Nephron progenitor cell (in vitro differentiated cells): Measurements from ENCODE around the gene HIRIP3.
A peak's percentile ranks its signal among the peaks of the same experiment; 100 is the strongest.

Experiments
- DNase-seq: peaks from one replicate; pipeline ENCODE4 v3.0.0; 2021
- H3K27ac Mint-ChIP-seq: 2 replicates; pipeline ENCODE4 v1.8.0; 2021; ENCODE audit warnings: mild to moderate bottlenecking, moderate library complexity, mixed read lengths
- H3K27me3 Mint-ChIP-seq: 2 replicates; pipeline ENCODE4 v1.8.0; 2021; ENCODE audit warnings: mild to moderate bottlenecking, low read depth, mixed read lengths; ENCODE audit not compliant: poor library complexity
- H3K36me3 Mint-ChIP-seq: 2 replicates; pipeline ENCODE4 v1.8.0; 2021; ENCODE audit warnings: low read depth, mixed read lengths
- H3K4me1 Mint-ChIP-seq: 2 replicates; pipeline ENCODE4 v1.8.0; 2021; ENCODE audit warnings: mixed read lengths
- H3K4me3 Mint-ChIP-seq: 2 replicates; pipeline ENCODE4 v1.8.0; 2021; ENCODE audit warnings: mild to moderate bottlenecking, moderate library complexity, mixed read lengths
- H3K9me3 Mint-ChIP-seq: 2 replicates; pipeline ENCODE4 v1.8.0; 2021; ENCODE audit warnings: mild to moderate bottlenecking, moderate library complexity, mixed read lengths
- CTCF ChIP-seq: fragments of 200-600 bp; sonication (generic); IDR thresholded peaks from 2 replicates; pipeline ENCODE4 v1.5.0; 2021; ENCODE audit warnings: antibody characterized with exemption

Gene HIRIP3

GRCh38 chr16:29977063-29977825 is 18.2 kb downstream of the HIRIP3 start:
- peaks cover 6% of the 10 kb centered on the region for H3K27me3 Mint-ChIP-seq
- H3K9me3 Mint-ChIP-seq, result peaks cover 12% of the 10 kb centered on the region
- TF ChIP-seq CTCF, result no peak
- H3K4me3 Mint-ChIP-seq, result peak overlapping the region; percentile 97
- peaks cover 35% of the 10 kb centered on the region for H3K4me1 Mint-ChIP-seq
- DNase-seq, result no peak
- peaks cover 45% of the 10 kb centered on the region for H3K36me3 Mint-ChIP-seq
- no peak overlapping the region for H3K27ac Mint-ChIP-seq

DNA sequence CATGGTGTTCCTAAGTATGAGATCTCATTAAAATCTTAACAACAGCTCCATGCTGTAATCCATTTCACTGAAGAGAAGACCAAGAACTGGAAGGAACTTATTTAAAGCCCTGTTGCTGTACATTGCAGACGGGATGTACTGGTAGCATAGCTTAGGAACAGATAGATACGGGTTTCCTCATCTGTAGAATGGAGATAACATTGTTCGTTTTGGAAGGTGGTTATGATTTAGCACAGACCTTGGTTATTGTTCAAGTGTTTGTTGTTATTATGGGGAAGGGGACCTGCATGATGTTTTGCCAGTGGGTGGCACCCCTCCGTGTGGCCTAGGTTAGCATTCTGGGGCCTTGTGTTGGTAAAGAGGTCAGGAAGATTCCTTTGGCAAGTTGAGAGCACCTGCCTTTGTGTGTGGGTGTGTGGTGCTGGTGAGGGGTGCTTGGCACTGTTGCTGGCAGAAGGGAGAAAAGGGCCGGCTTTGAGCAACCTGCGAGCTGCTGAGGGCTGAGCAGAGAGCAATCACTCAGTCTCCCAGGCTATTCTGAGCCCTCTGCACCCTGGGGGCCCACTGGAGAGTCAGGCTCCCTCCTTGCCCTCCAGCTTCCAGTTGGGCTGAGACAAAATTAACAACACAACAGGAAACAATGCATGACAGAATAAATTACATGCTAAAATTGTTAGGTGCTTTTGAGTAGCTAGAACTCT is 19.5 kb downstream of the HIRIP3 start:
- peak overlapping the region; percentile 97 for H3K4me3 Mint-ChIP-seq
- peak overlapping the region; percentile 78 for H3K27ac Mint-ChIP-seq
- TF ChIP-seq CTCF, result no peak
- peaks cover 8% of the 10 kb centered on the region for H3K27me3 Mint-ChIP-seq
- no peak for DNase-seq
- peaks cover 17% of the 10 kb centered on the region for H3K9me3 Mint-ChIP-seq
- H3K36me3 Mint-ChIP-seq, result peaks cover 49% of the 10 kb centered on the region
- H3K4me1 Mint-ChIP-seq, result peaks cover 35% of the 10 kb centered on the region

GRCh38 chr16:29975134-29975538 is 20.3 kb downstream of the HIRIP3 start:
- H3K4me3 Mint-ChIP-seq, result peak overlapping the region; percentile 97

GRCh38 chr16:29974291-29975133 is 20.9 kb downstream of the HIRIP3 start:
- H3K4me1 Mint-ChIP-seq, result peaks cover 35% of the 10 kb centered on the region
- TF ChIP-seq CTCF, result no peak

More at GRCh38 chr16:29975134-29975538, 20.3 kb downstream of the HIRIP3 start:
- H3K27me3 Mint-ChIP-seq, result peaks cover 8% of the 10 kb centered on the region
- H3K36me3 Mint-ChIP-seq, result peaks cover 49% of the 10 kb centered on the region
- H3K4me1 Mint-ChIP-seq, result peaks cover 35% of the 10 kb centered on the region
- TF ChIP-seq CTCF, result no peak
- DNase-seq, result no peak
- peak overlapping the region; percentile 62 for H3K27ac Mint-ChIP-seq
- H3K9me3 Mint-ChIP-seq, result peaks cover 17% of the 10 kb centered on the region

DNA sequence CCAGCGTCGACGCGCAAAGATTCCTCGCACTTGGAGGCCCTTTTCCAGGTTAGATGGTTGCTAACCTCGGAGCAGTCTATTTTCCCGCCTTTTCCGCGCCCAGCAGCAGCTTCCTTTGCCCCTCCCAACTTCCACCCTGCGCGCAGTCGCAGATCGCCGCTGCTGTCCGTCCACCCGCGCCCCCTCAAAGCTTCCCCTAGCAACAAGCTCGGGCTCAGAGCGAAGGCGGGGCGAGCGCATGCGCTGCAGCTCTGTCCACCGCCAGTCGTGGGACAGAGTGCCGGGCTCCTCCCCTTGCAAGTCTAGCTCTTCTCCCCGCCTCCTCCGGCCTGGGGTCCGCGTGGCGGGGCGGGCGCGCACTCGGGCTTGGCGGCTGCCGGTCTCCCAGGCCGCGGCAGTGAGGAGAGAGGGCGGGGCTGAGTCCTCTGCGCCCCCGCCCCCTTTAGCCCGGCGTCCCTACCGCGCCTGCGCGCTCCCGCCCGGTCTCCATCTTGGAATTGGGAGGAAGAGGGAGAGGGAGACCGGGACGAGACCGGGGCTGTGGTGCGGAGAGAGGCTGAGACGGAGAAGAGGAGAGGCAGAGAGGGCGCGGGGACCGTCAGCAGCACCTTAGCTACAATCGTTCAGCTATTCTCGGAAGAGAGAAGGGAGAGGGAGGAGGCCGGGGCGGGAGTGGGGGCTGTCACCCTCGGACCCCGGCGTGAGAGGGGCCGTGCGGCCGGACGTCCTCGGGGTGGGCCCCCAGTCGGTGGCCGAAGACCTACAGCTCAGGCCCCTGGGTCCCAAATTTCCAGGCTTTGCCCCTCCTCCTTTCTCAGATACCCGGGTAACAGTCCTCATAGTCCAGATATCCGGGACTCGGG is 21.8 kb downstream of the HIRIP3 start, which contains the start of gene TAOK2:
TAOK2 (plus strand) TSS at position 485 of the 863 bp plus-strand sequence. CDS start 3,905 bp downstream, outside the sequence.
- Mint-ChIP-seq H3K27me3 (peaks cover 8% of the 10 kb centered on the region), H3K9me3 (peaks cover 17% of the 10 kb centered on the region), H3K4me3 (peak within 1 kb of the TSS; percentile 97), H3K4me1 (peaks cover 35% of the 10 kb centered on the region), H3K27ac (peak within 1 kb of the TSS; percentile 93), H3K36me3 (peaks cover 47% of the 10 kb centered on the region)
- TF ChIP-seq CTCF, result no peak
- peak; percentile 99 for DNase-seq

More at GRCh38 chr16:29974291-29975133, 20.9 kb downstream of the HIRIP3 start:
- DNase-seq, result no peak
- Mint-ChIP-seq H3K4me3 (peak overlapping the region; percentile 97), H3K27ac (peak overlapping the region; percentile 69), H3K9me3 (peaks cover 17% of the 10 kb centered on the region), H3K27me3 (peaks cover 8% of the 10 kb centered on the region), H3K36me3 (peaks cover 49% of the 10 kb centered on the region)
